ENCODE data around the gene LSM14B.

LSM14B gene

GRCh38 chr20:62087227-62087626 is 35.0 kb upstream of the LSM14B start:
- TF ChIP-seq, protein P1, sequence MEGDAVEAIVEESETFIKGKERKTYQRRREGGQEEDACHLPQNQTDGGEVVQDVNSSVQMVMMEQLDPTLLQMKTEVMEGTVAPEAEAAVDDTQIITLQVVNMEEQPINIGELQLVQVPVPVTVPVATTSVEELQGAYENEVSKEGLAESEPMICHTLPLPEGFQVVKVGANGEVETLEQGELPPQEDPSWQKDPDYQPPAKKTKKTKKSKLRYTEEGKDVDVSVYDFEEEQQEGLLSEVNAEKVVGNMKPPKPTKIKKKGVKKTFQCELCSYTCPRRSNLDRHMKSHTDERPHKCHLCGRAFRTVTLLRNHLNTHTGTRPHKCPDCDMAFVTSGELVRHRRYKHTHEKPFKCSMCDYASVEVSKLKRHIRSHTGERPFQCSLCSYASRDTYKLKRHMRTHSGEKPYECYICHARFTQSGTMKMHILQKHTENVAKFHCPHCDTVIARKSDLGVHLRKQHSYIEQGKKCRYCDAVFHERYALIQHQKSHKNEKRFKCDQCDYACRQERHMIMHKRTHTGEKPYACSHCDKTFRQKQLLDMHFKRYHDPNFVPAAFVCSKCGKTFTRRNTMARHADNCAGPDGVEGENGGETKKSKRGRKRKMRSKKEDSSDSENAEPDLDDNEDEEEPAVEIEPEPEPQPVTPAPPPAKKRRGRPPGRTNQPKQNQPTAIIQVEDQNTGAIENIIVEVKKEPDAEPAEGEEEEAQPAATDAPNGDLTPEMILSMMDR (IDR thresholded peaks at IDR 0.05; ENCODE audit: borderline replicate concordance, insufficient read depth, low read depth, low read length): no peak
- no peak overlapping the region for H3K4me3 ChIP-seq (ENCODE audit: low read depth, low read length)

DNA sequence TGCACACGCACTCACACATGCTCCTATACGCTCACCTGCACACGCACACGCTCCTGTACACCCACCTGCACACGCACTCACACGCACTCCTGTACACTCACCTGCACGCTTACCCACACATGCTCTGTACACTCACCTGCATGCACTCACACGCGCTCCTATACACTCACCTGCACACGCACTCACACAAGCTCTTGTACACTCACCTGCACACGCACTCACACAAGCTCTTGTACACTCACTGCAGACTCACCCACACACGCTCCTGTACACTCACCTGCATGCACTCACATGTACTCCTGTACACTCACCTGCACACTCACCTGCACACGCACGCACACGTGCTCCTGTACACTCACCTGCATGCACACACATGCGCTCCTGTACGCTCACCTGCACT is 34.6 kb upstream of the LSM14B start:
- H3K4me3 ChIP-seq (ENCODE audit: low read depth, low read length): no peak overlapping the region
- TF ChIP-seq, protein P1 (IDR thresholded peaks at IDR 0.05; ENCODE audit: borderline replicate concordance, insufficient read depth, low read depth, low read length): no peak

DNA sequence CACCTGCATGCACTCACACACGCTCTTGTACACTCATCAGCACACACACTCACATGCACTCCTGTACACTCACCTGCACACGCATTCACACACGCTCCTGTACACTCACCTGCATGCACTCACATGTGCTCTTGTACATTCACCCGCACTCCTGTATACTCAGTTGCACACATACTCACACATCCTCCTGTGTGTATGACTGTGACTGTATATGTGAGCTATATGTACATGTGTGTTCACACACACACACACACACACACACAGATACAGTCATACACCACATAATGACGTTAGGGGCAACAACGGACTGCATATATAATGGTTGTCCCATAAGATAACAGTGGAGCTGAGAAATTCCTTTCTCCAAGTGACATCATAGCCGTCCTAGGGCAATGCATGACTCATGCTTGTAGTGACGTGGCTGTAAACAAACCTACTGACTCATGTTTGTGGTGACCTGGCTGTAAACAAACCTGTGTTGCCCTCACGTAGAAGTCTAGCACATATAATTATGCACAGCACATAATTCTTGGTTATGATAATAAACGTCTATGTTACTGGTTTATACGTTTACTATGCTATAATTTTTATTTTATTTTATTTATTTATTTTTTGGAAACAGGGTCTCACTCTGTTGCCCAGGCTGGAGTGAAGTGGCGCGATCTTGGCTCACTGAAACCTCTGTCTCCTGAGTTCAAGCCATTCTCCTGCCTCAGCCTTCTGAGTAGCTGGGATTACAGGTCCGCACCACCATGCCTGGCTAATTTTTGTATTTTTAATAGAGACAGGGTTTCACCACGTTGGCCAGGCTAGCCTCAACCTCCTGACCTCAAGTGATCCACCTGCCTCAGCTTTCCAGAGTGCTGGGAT is 33.8 kb upstream of the LSM14B start:
- H3K4me3 ChIP-seq (ENCODE audit: low read depth, low read length): no peak overlapping the region
- TF ChIP-seq, protein P1 (IDR thresholded peaks at IDR 0.05; ENCODE audit: borderline replicate concordance, insufficient read depth, low read depth, low read length): no peak

DNA sequence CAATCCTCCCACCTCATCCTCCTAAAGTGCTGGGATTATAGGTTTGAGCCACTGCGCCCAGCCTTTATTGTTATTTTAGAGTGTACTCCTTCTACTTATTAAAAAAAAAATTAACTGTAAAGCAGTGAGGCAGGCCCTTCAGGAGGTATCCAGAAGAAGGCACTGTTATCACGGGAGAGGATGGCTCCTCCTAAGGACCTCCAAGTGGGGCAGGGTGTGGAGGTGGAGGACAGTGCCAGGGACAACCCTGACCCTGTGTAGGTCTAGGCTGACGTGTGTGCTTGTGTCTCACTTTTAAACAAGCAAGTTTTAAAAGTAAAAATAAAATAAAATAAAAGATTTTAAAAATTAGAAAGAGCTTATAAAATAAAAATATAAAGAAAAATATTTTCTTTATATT is 32.9 kb upstream of the LSM14B start:
- TF ChIP-seq, protein P1 (IDR thresholded peaks at IDR 0.05; ENCODE audit: borderline replicate concordance, insufficient read depth, low read depth, low read length): no peak
- H3K4me3 ChIP-seq (ENCODE audit: low read depth, low read length): no peak overlapping the region

GRCh38 chr20:62096421-62097380 is 25.6 kb upstream of the LSM14B start:
- TF ChIP-seq, protein P1 (IDR thresholded peaks at IDR 0.05; ENCODE audit: borderline replicate concordance, insufficient read depth, low read depth, low read length): no peak
- H3K4me3 ChIP-seq (ENCODE audit: low read depth, low read length): no peak overlapping the region

DNA sequence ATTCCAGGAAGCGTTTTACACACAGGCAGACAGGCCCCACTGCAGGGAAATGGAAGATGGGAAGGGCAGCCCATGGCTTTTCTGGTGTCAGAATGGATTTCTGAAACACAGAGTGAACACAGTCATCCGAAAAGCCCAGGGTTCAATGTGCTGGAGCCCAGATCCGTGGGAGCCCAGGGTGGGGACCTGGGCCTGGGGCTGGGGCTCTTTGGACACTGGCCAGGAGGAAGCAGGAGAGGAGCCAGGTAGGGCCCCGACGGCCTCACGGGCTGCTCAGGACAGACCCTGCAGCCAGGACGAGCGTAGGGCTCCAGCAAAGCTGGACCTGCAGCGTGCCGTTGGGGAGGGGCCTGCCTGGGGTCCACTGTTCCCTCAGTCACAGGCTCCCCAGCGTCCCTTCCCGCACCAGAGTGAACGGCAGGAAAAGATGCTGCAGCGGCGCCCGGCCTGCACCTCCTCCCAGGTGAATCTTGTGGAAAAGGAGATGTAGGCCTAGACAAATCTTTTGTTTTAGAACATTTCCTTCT is 24.3 kb upstream of the LSM14B start:
- H3K4me3 ChIP-seq (ENCODE audit: low read depth, low read length): no peak overlapping the region
- TF ChIP-seq, protein P1 (IDR thresholded peaks at IDR 0.05; ENCODE audit: borderline replicate concordance, insufficient read depth, low read depth, low read length): no peak
